Stimulated activated CD4-positive, alpha-beta T cell treated with anti-CD3 and anti-CD28 coated beads, Interleukin-12 subunit alpha, Interleukin-12 subunit beta, amount 100 ng/mL, for 48 hours (primary cell): Measurements from ENCODE around the gene FBXW4.
"Not testable (repeated sequence)": the region's sequence is repeated elsewhere in the genome, so short reads cannot be mapped to it uniquely, and the experiment has no call there.

ENCODE experiments used
- DNase-seq, 3 donors: peaks; one replicate each; pipeline ENCODE4 v3.0.0-alpha.2; 2020; ENCODE audit warnings: low read depth in 2 of 3, low spot score in 1 of 3

FBXW4 gene

DNA sequence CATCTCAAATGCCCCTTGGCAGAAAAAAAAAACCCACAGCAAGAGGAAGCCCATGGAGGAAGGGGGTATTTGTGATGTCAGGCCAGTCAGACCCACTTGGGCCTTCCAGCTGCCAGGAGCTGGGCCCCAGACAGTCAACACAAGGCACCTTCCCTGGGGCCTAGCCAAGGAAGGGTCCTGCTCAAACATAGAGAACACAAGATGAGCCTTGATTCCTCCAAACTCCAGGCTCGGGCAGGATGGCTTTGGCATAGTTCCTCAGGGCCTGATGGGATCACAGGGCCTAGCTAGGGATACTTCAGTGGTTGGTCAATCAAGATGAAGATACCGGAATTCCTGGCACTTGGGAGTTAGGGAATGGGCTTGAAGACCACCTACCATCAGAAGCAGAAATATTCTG, 76.1 kb downstream of the FBXW4 start:
- no peak for DNase-seq

GRCh38 chr10:101617824-101618568, 77.0 kb downstream of the FBXW4 start:
- DNase-seq = no peak

DNA sequence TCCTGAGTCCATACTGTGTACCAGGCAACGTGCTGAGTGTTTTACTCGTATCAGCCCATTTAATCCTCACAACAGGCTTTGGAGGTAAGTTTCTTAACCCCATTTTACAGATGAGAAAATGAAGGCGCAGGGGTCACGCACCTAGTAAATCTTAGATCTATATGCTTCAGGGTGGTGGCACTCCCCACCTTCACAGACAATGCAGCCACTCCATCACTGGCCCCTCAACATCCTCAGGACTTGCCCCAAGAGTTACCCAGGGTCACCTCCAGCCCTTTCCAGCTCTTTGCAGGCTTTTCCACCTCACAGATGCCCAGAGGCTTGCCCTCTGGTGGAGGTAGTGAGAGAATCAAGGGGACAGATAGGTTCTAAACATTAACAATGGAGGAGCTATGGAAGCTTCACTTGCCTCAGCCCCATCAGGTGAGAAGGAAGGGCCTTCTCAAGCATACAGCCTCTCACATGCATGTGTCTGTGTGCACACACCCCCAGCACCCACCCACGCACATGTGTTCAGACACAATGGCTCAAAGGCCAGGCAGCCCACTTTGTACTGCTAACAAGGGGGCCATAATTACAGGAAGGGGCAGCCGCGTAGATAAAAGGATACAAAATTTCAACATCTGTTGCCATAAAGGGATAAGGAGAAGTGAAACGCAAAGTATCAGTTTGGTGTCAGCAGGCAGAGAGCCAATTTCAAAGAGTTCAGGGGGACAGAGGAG, 77.7 kb downstream of the FBXW4 start:
- DNase-seq = no peak

- no peak for DNase-seq
Measured at GRCh38 chr10:101616415-101617101, 78.4 kb downstream of the FBXW4 start.

- no peak for DNase-seq
Measured at GRCh38 chr10:101615525-101616116, 79.3 kb downstream of the FBXW4 start.

- no peak for DNase-seq
Measured at GRCh38 chr10:101614663-101615524, 80.1 kb downstream of the FBXW4 start.

DNA sequence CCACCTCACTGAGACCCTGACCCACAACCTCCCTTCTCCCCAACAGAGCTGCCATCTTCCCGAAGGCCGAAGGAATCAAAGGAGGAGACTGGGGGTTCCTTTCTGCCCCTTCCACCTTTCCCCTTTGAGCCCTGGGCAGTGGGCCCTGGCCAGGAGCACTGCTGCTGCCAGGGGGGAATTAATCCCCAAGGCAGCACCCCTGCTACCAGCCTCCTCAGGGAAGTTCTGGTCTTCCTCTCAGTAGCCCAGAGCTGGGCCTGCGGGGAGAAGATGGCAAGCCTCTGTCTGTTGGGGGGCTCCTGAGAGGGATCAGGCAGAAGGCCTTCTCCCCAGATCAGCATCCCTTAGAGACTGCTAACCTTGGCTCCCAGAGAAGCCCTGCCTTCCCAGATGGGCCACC, 81.3 kb downstream of the FBXW4 start:
- DNase-seq = no peak

- no peak for DNase-seq
Measured at GRCh38 chr10:101612872-101613271, 82.1 kb downstream of the FBXW4 start.

GRCh38 chr10:101612086-101612485, 82.9 kb downstream of the FBXW4 start:
- DNase-seq = no peak

- no peak for DNase-seq
Measured at GRCh38 chr10:101611096-101611905, 83.7 kb downstream of the FBXW4 start.

- no peak for DNase-seq
Measured at GRCh38 chr10:101609481-101609880, 85.5 kb downstream of the FBXW4 start.

DNA sequence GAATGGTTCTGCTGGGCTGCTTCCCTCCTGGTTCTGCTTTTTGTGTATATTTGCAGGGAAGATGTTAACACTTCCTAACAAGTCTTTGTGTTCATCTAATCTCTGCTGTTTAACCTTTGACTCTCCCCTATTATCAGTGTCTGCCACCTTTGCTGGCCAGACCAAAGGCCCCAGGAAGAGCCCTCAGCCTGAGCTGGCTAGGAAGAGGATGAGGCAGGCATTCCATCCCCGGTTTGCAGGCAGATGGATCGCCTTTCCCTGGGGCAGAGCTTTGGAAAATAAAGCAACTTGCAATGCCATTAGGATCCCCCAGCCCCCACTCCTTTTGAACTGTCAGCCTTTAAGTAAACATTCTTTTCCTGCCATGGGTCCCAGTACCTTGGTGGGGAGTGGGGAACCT, 87.8 kb downstream of the FBXW4 start:
- DNase-seq = no peak

DNA sequence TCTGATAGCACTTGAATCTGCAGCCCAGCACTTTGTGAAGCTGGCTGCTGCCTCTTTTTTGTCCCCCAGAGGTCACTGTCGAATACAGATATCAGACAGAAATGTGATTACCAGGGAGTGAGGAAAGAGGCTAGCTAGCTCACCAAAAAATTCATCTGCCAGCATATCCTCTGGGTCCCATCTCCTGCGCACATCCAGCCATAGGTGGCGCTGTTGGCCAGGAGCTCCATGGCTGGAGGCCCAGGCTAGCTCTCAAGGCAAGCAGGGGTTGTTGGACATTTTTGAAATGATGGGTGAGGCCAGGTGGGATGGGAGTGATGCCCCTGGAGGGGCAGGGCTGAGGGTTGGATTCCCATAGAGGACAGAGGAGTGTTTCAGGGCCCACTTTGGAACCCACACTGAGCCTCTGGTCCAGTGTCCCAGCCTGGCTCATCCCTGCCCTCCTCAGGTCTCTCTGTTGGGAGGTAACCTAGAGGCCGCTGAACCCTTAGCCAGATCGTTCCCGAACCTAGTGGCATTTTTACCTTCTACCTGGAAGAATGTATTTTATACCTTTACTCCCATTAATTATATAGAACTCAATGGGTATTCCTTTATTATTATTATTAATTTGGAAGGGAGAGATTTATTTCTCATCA, 92.1 kb downstream of the FBXW4 start:
- DNase-seq = peak; percentile 52 to 67 (median 61)

- no peak for DNase-seq
Measured at GRCh38 chr10:101601541-101601940, 93.4 kb downstream of the FBXW4 start.

GRCh38 chr10:101597091-101597900, 97.7 kb downstream of the FBXW4 start:
- no peak for DNase-seq

- no peak for DNase-seq
Measured at GRCh38 chr10:101595591-101596433, 99.2 kb downstream of the FBXW4 start.

DNA sequence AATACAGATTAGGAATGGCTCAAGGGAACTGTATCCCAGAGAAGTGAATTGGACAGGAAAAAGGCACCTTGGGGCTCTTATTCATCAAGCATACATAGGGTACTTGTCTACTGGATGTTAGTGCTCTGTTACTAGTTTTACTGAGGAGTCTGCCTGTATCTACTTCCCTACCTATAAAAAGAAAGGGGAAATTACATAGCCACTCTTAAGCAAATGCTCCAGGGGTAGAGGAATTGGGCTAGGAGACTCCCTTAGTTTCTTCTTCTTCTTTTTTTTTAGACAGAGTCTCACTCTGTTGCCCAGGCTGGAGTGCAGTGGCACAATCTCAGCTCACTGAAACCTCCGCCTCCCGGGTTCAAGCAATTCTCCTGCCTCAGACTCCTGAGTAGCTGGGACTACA, 101.6 kb downstream of the FBXW4 start:
- DNase-seq = not testable (repeated sequence)

GRCh38 chr10:101588879-101589278, 106.1 kb downstream of the FBXW4 start:
- no peak for DNase-seq
